Mesendoderm (in vitro differentiated cells): ENCODE results near the gene PLEKHG3.

Experiments
- DNase-seq: peaks from one replicate; pipeline ENCODE4 v3.0.0; 2013
- H2AK5ac ChIP-seq: 2 replicates; pipeline ENCODE4 v1.6.1; 2013; ENCODE audit warnings: low read length, inconsistent platforms
- H2BK120ac ChIP-seq: 2 replicates; pipeline ENCODE4 v1.6.1; 2013; ENCODE audit warnings: low read depth, mild to moderate bottlenecking, low read length, moderate library complexity, mixed read lengths
- H2BK15ac ChIP-seq: replicated peaks from 2 replicates; pipeline ENCODE4 v1.6.1; 2013; ENCODE audit warnings: low read depth, mild to moderate bottlenecking, moderate library complexity
- H2BK5ac ChIP-seq: 2 replicates; pipeline ENCODE4 v1.6.1; 2013; ENCODE audit warnings: low read length, inconsistent platforms
- H3K18ac ChIP-seq: 2 replicates; pipeline ENCODE4 v1.6.1; 2013; ENCODE audit warnings: mild to moderate bottlenecking, low read length, mixed read lengths
- H3K23ac ChIP-seq: one replicate; pipeline ENCODE4 v1.6.1; 2013; ENCODE audit warnings: low read length
- H3K27ac ChIP-seq: 2 replicates; pipeline ENCODE4 v1.5.1; 2013; ENCODE audit warnings: low read depth, mild to moderate bottlenecking, inconsistent platforms, low read length, moderate library complexity
- H3K27me3 ChIP-seq: 2 replicates; pipeline ENCODE4 v1.6.1; 2013; ENCODE audit warnings: low read length, control low read depth, mild to moderate bottlenecking, inconsistent platforms; ENCODE audit not compliant: insufficient read depth, poor library complexity
- H3K36me3 ChIP-seq: 2 replicates; pipeline ENCODE4 v1.6.1; 2013; ENCODE audit warnings: low read length, inconsistent platforms; ENCODE audit not compliant: control insufficient read depth, insufficient read depth
- H3K4ac ChIP-seq: one replicate; pipeline ENCODE4 v1.6.1; 2013; ENCODE audit warnings: low read depth, mild to moderate bottlenecking, low read length, moderate library complexity
- H3K4me1 ChIP-seq: 2 replicates; pipeline ENCODE4 v1.6.1; 2013; ENCODE audit warnings: low read depth, low read length, inconsistent platforms; ENCODE audit not compliant: control insufficient read depth
- H3K4me2 ChIP-seq: 2 replicates; pipeline ENCODE4 v1.6.1; 2013; ENCODE audit warnings: low read length
- H3K4me3 ChIP-seq: 2 replicates; pipeline ENCODE4 v1.5.1; 2013; ENCODE audit warnings: mild to moderate bottlenecking, low read length
- H3K56ac ChIP-seq: one replicate; pipeline ENCODE4 v1.6.1; 2013; ENCODE audit warnings: low read length
- H3K79me1 ChIP-seq: 2 replicates; pipeline ENCODE4 v1.6.1; 2013; ENCODE audit warnings: low read length, inconsistent platforms
- H3K79me2 ChIP-seq: 2 replicates; pipeline ENCODE4 v1.6.1; 2013; ENCODE audit warnings: mild to moderate bottlenecking, low read length; ENCODE audit not compliant: control insufficient read depth, insufficient read depth
- H3K9ac ChIP-seq: 2 replicates; pipeline ENCODE4 v1.6.1; 2013; ENCODE audit warnings: low read length, inconsistent platforms
- H4K5ac ChIP-seq: one replicate; pipeline ENCODE4 v1.6.1; 2013; ENCODE audit warnings: low read length
- H4K8ac ChIP-seq: one replicate; pipeline ENCODE4 v1.6.1; 2013; ENCODE audit warnings: low read depth, mild to moderate bottlenecking, control low read depth, low read length, moderate library complexity
- WGBS: extraction: QIAGEN DNeasy Blood & Tissue Kit; methylation state at CpG from one replicate; pipeline ENCODE4 v1.1.7; 2013; ENCODE audit warnings: low lambda C conversion rate, missing lambda C conversion rate; ENCODE audit not compliant: insufficient coverage; ENCODE audit errors: extremely low coverage; 5-methylcytosine and 5-hydroxymethylcytosine counted together

Gene PLEKHG3

DNA sequence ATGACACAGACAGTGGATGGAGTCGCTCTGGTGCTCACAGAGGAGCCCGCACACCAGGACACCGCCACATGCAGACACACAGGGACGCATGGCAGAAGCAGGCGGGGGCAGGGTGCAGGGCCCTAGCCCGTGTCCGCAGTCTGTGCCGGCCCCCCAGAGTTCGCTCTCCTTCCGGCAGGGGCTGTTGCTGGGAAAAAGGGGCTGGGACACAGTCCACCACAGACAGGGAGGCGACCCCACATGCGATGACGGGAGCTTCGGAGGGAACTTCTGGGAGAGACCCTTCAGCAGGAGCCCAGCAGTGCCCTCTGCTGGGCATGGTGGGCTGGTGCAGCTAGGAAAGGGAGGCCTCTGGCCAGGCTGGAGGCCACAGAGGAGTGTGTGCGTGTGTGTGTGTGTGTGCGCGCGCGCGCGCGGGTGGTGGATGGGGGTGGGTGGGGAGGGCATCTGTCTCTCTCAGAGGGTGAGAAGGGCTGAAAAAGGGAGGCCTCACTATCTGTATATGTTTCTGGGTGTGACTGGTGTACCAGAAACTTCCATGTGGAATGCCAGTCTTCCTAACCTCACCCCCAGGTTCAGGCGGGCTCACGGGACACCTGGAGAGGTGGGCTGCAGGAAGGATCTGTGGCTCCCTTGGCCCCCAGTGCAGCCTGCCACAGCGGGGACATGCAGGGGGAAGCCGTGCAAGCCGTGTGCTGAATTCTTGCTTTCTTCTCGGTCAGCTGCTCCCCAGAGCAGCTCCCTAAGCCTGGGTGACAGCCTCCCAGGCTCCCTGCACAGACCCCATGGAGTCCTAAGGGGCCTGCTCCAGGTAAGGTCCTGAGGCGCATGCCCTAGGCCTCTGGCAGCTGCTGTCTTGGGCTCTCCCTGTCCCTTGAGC, 60.7 kb downstream of the PLEKHG3 start:
- H2BK15ac ChIP-seq: no peak overlapping the region
- H3K4ac ChIP-seq: no peak overlapping the region
- WGBS: no CpG with 5 or more reads among the region's 29 CpGs
- no peaks in the 10 kb centered on the region for H3K27me3 ChIP-seq
- no peaks in the 10 kb centered on the region for H3K79me1 ChIP-seq
- no peak overlapping the region for H3K4me3 ChIP-seq
- H3K9ac ChIP-seq: peak overlapping the region; percentile 46
- H2BK5ac ChIP-seq: no peak overlapping the region
- peak overlapping the region; percentile 76 for H3K56ac ChIP-seq
- H2BK120ac ChIP-seq: no peak overlapping the region
- peak overlapping the region; percentile 57 for H3K23ac ChIP-seq
- H4K5ac ChIP-seq: no peak overlapping the region
- H3K27ac ChIP-seq: no peak overlapping the region
- no peaks in the 10 kb centered on the region for H3K36me3 ChIP-seq
- peaks cover 9% of the 10 kb centered on the region for H3K4me1 ChIP-seq
- no peaks in the 10 kb centered on the region for H3K79me2 ChIP-seq
- peak; percentile 91 for DNase-seq
- H2AK5ac ChIP-seq: no peak overlapping the region
- no peak overlapping the region for H4K8ac ChIP-seq
- H3K18ac ChIP-seq: no peak overlapping the region
- peak overlapping the region; percentile 3 for H3K4me2 ChIP-seq

DNA sequence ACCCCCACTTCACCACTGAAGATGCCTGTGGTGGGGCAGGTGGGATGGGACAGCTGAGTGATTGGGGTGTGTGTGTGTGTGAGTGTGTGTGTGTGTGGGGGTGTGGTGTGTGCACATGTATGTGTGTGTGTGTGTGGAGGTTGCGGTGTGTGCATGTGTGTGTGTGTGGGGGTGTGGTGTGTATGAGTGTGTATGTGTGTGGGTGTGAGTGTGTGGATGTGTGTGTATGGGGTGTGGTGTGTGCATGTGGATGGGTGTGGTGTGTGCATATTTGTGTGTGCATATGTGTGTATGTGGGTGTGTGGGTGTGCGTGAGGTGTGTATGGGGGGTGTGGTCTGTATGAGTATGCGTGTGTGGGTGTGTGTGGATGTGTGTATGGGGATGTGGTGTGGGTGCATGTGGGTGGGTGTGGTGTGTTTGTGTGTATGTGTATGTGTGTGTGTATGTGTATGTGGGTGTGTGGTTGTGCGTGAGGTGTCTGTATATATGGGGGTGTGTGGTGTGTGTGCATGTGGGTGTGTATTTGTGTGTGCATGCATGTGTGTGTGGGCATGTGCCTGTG, 61.6 kb downstream of the PLEKHG3 start:
- Histone ChIP-seq H3K4me1 (peaks cover 9% of the 10 kb centered on the region), H3K27ac (no peak overlapping the region), H3K79me1 (no peaks in the 10 kb centered on the region), H3K27me3 (no peaks in the 10 kb centered on the region), H2BK15ac (no peak overlapping the region), H3K18ac (no peak overlapping the region), H2BK120ac (no peak overlapping the region), H3K56ac (no peak overlapping the region), H2BK5ac (no peak overlapping the region), H3K9ac (no peak overlapping the region), H3K4me2 (no peak overlapping the region), H4K8ac (no peak overlapping the region), H3K79me2 (no peaks in the 10 kb centered on the region), H3K36me3 (no peaks in the 10 kb centered on the region), H4K5ac (no peak overlapping the region), H2AK5ac (no peak overlapping the region), H3K4me3 (no peak overlapping the region), H3K4ac (no peak overlapping the region), H3K23ac (no peak overlapping the region)
- 100% methylated on average over 2 of the region's 4 CpGs for WGBS
- DNase-seq: no peak

DNA sequence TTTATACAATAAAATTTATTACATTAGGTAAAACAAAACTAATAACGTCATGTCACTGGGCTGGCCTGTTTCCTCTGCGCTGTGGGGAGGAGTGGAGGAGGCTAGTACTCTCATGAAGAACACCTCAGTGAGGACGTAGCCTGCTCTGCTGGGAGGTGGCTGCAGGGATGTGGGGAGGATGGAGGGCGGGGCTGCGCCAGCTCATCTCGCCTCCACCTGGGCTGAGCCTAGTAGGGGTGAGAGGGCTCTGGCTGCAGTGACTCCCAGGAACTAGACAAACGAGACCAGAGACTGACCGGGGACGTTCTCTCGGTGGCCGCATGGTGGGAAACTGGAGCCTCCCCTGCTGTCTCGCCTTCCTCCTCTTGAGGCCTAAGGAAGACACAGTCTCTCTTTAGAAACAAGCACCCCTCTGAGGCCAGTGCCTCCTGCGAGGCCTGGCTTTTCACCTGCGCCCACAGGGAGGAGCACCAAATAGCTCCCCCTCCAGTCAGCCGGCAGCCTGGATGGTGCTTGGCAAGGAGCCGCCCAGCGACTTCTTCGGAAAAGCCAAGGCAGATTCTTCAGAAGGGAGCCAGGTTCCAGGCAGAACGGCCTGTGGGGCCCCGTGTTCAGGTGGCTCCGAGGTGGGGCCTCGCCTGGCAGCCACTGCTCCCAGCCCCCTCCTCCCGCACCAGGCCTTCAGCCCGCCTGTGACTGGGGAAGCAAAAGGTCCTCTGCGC, 62.4 kb downstream of the PLEKHG3 start:
- no peaks in the 10 kb centered on the region for H3K79me2 ChIP-seq
- no peak overlapping the region for H3K27ac ChIP-seq
- DNase-seq: peak; percentile 68
- no CpG with 5 or more reads among the region's 25 CpGs for WGBS
- H2BK15ac ChIP-seq: no peak overlapping the region
- H3K27me3 ChIP-seq: no peaks in the 10 kb centered on the region
- H3K56ac ChIP-seq: no peak overlapping the region
- no peak overlapping the region for H3K23ac ChIP-seq
- peaks cover 9% of the 10 kb centered on the region for H3K4me1 ChIP-seq
- H3K18ac ChIP-seq: no peak overlapping the region
- H4K5ac ChIP-seq: no peak overlapping the region
- no peak overlapping the region for H3K4me3 ChIP-seq
- no peaks in the 10 kb centered on the region for H3K79me1 ChIP-seq
- no peak overlapping the region for H2BK120ac ChIP-seq
- no peak overlapping the region for H3K4me2 ChIP-seq
- no peak overlapping the region for H2BK5ac ChIP-seq
- H3K4ac ChIP-seq: no peak overlapping the region
- H3K36me3 ChIP-seq: no peaks in the 10 kb centered on the region
- H4K8ac ChIP-seq: no peak overlapping the region
- no peak overlapping the region for H3K9ac ChIP-seq
- no peak overlapping the region for H2AK5ac ChIP-seq

DNA sequence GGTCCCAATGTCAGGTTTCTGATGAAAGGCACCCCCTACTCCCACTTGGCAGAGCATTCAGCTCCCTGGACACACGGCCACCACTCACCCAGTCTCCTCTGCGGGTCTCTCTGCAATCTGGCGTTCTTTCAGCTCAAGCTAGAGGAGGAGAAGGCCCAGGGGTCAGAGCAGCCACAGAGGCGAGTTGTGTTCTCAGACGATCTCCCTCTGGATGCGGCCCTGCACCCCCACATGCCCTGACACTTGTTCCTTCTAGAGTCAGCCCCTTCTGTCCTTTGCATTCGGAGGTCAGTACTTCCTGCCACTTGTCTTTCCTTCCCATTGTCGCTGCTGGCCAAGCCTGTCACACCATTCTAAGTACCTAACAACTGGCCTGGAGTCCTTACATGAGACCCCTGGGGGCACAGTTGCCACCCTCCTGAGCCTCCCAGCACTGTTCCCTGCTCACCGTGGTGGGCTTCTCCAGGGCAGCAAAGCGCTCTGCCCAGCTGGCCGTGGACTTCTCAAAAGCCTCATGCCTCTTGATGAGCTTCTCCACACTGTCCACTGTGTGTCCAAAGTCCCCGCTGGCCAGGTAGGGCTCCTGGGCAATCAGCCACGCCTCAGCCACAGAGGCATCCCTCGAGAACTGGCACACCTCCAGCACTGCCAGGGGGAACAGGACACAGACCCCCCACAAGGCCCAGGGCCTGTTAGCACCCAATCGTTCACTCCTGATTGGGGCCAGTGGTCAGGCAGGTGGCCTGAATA, 63.2 kb downstream of the PLEKHG3 start:
- no peaks in the 10 kb centered on the region for H3K27me3 ChIP-seq
- no peak overlapping the region for H3K27ac ChIP-seq
- no peak overlapping the region for H3K4me2 ChIP-seq
- no peak overlapping the region for H3K9ac ChIP-seq
- peaks cover 6% of the 10 kb centered on the region for H3K4me1 ChIP-seq
- DNase-seq: no peak
- no peak overlapping the region for H3K18ac ChIP-seq
- H2BK5ac ChIP-seq: no peak overlapping the region
- H4K5ac ChIP-seq: no peak overlapping the region
- H3K4me3 ChIP-seq: no peak overlapping the region
- no peak overlapping the region for H4K8ac ChIP-seq
- H2AK5ac ChIP-seq: no peak overlapping the region
- H3K36me3 ChIP-seq: no peaks in the 10 kb centered on the region
- no peak overlapping the region for H3K56ac ChIP-seq
- no peaks in the 10 kb centered on the region for H3K79me1 ChIP-seq
- no peak overlapping the region for H2BK15ac ChIP-seq
- no peaks in the 10 kb centered on the region for H3K79me2 ChIP-seq
- no peak overlapping the region for H2BK120ac ChIP-seq
- WGBS: no CpG with 5 or more reads among the region's 15 CpGs
- no peak overlapping the region for H3K4ac ChIP-seq
- no peak overlapping the region for H3K23ac ChIP-seq

DNA sequence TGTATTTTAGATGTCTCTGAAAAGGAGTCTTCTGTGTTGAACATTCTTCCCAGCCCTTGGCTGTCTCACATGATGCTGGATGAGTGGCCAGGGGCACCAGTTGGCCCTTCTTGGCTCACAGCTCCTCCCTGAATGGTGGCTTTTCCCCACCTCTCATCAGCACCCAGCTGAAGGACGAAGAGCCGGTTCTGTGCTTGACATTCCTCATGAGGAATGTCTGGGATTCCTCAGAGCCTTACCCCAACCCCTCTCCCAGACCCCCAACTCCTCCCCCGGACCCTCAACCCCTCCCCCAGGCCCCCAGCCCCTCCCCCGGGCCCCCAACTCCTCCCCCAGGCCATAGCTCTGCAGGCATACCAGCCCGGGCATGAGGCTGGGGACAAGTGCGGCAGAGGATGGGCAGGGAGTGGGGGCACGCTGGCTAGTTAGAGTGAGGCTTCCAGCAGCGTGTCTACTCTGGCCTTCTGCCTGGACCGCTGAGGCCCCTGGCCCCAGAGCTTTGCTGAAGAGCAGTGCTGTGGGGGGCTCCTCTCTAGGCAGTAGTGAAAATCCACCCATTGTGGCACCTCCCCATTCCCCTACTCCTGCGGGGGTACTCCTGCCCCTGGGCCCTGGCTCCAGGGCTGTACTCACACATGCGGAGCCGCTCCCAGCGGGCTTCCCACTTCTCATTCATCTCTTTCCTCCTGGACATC, 64.3 kb downstream of the PLEKHG3 start:
- Histone ChIP-seq H2BK15ac (no peak overlapping the region), H3K4me3 (no peak overlapping the region), H4K8ac (no peak overlapping the region), H3K4me1 (peaks cover 4% of the 10 kb centered on the region), H2BK120ac (no peak overlapping the region), H3K56ac (no peak overlapping the region), H3K4ac (no peak overlapping the region), H3K27me3 (no peaks in the 10 kb centered on the region), H3K9ac (no peak overlapping the region), H3K79me2 (no peaks in the 10 kb centered on the region), H3K23ac (no peak overlapping the region), H3K27ac (no peak overlapping the region), H3K18ac (no peak overlapping the region), H3K36me3 (no peaks in the 10 kb centered on the region), H2AK5ac (no peak overlapping the region), H3K4me2 (no peak overlapping the region), H2BK5ac (no peak overlapping the region), H3K79me1 (no peaks in the 10 kb centered on the region), H4K5ac (no peak overlapping the region)
- no CpG with 5 or more reads among the region's 13 CpGs for WGBS
- peak; percentile 73 for DNase-seq
